Measurements from ENCODE around the gene CRACR2B.

CRACR2B gene

GRCh38 chr11:802018-802617 lies 25.6 kb upstream of the CRACR2B start:
- peaks cover 54% of the 10 kb centered on the region for H3K36me3 ChIP-seq (ENCODE audit: control insufficient read depth, low read length)
- H4K20me1 ChIP-seq (ENCODE audit: control insufficient read depth, insufficient read depth, low read depth, low read length) = no peaks in the 10 kb centered on the region
- no peaks in the 10 kb centered on the region for H3K27me3 ChIP-seq (ENCODE audit: control insufficient read depth, low read length)
- no peak overlapping the region for H3K27ac ChIP-seq (ENCODE audit: low read depth, low read length)
- no peak for TF ChIP-seq EZH2phosphoT487 (IDR thresholded peaks at IDR 0.05; ENCODE audit: borderline replicate concordance, low read length)
- TF ChIP-seq CTCF (IDR thresholded peaks at IDR 0.05; ENCODE audit: low read depth, low read length, poor library complexity, severe bottlenecking) = no peak
- H3K4me2 ChIP-seq (ENCODE audit: low read length) = no peak overlapping the region
- H3F3A ChIP-seq (ENCODE audit: control insufficient read depth, insufficient read depth) = peaks cover 6% of the 10 kb centered on the region; the same call in 1 of the 2 replicates
- H3K4me3 ChIP-seq (ENCODE audit: low read length) = no peak overlapping the region
- peaks cover 29% of the 10 kb centered on the region for H3K79me2 ChIP-seq (ENCODE audit: control insufficient read depth, low read length)
- peaks cover 36% of the 10 kb centered on the region for H3K4me1 ChIP-seq (ENCODE audit: control insufficient read depth, low read length)
- H3K9me2 ChIP-seq (replicated peaks; ENCODE audit: control insufficient read depth, low read length) = no peaks in the 10 kb centered on the region
- H3K9me3 ChIP-seq (ENCODE audit: control insufficient read depth, insufficient read depth, low read length) = no peaks in the 10 kb centered on the region

- TF ChIP-seq EZH2phosphoT487 (IDR thresholded peaks at IDR 0.05; ENCODE audit: borderline replicate concordance, low read length) (no peak), CTCF (IDR thresholded peaks at IDR 0.05; ENCODE audit: low read depth, low read length, poor library complexity, severe bottlenecking) (no peak)
Measured at GRCh38 chr11:802693-803466, 24.8 kb upstream of the CRACR2B start.

GRCh38 chr11:803467-803742 lies 24.3 kb upstream of the CRACR2B start:
- H3K4me1 ChIP-seq (ENCODE audit: control insufficient read depth, low read length) = peaks cover 42% of the 10 kb centered on the region
- H3K9me2 ChIP-seq (replicated peaks; ENCODE audit: control insufficient read depth, low read length) = no peaks in the 10 kb centered on the region
- H3K4me3 ChIP-seq (ENCODE audit: low read length) = peak overlapping the region; percentile 91; the same call in 1 of the 2 replicates
- peaks cover 32% of the 10 kb centered on the region for H3K79me2 ChIP-seq (ENCODE audit: control insufficient read depth, low read length)
- peaks cover 7% of the 10 kb centered on the region for H3F3A ChIP-seq (ENCODE audit: control insufficient read depth, insufficient read depth)
- no peaks in the 10 kb centered on the region for H4K20me1 ChIP-seq (ENCODE audit: control insufficient read depth, insufficient read depth, low read depth, low read length)
- no peak overlapping the region for H3K27ac ChIP-seq (ENCODE audit: low read depth, low read length)
- H3K36me3 ChIP-seq (ENCODE audit: control insufficient read depth, low read length) = peaks cover 54% of the 10 kb centered on the region
- no peaks in the 10 kb centered on the region for H3K9me3 ChIP-seq (ENCODE audit: control insufficient read depth, insufficient read depth, low read length)
- no peak for TF ChIP-seq EZH2phosphoT487 (IDR thresholded peaks at IDR 0.05; ENCODE audit: borderline replicate concordance, low read length)
- no peak for TF ChIP-seq CTCF (IDR thresholded peaks at IDR 0.05; ENCODE audit: low read depth, low read length, poor library complexity, severe bottlenecking)
- no peaks in the 10 kb centered on the region for H3K27me3 ChIP-seq (ENCODE audit: control insufficient read depth, low read length)
- H3K4me2 ChIP-seq (ENCODE audit: low read length) = peak overlapping the region; percentile 99

More at GRCh38 chr11:802693-803466, 24.8 kb upstream of the CRACR2B start:
- peak overlapping the region; percentile 99; the same call in 1 of the 2 replicates for H3K4me2 ChIP-seq (ENCODE audit: low read length)
- peaks cover 27% of the 10 kb centered on the region for H3K79me2 ChIP-seq (ENCODE audit: control insufficient read depth, low read length)
- H3K36me3 ChIP-seq (ENCODE audit: control insufficient read depth, low read length) = peaks cover 53% of the 10 kb centered on the region
- no peaks in the 10 kb centered on the region for H3K27me3 ChIP-seq (ENCODE audit: control insufficient read depth, low read length)
- no peak overlapping the region for H3K27ac ChIP-seq (ENCODE audit: low read depth, low read length)
- no peaks in the 10 kb centered on the region for H3K9me2 ChIP-seq (replicated peaks; ENCODE audit: control insufficient read depth, low read length)
- H3K9me3 ChIP-seq (ENCODE audit: control insufficient read depth, insufficient read depth, low read length) = no peaks in the 10 kb centered on the region
- peaks cover 7% of the 10 kb centered on the region for H3F3A ChIP-seq (ENCODE audit: control insufficient read depth, insufficient read depth)
- peaks cover 39% of the 10 kb centered on the region for H3K4me1 ChIP-seq (ENCODE audit: control insufficient read depth, low read length)
- H4K20me1 ChIP-seq (ENCODE audit: control insufficient read depth, insufficient read depth, low read depth, low read length) = no peaks in the 10 kb centered on the region
- H3K4me3 ChIP-seq (ENCODE audit: low read length) = no peak overlapping the region

Measured in DOHH2 (cell line).